D721Med (cell line): ENCODE data around the gene LAMB2.

Source experiments
- DNase-seq: peaks from one replicate; pipeline ENCODE4 v3.0.0; 2011; ENCODE audit warnings: low spot score; ENCODE audit not compliant: insufficient read length
- FAIRE-seq: peaks from 2 replicates; lab custom pipeline; 2011; peaks lifted over from hg19 to GRCh38; lab: Jason Lieb, UNC
- TF ChIP-seq, protein P1 (sequence below): IDR thresholded peaks from 2 replicates; pipeline ENCODE4 v1.5.1; 2012; ENCODE audit warnings: mild to moderate bottlenecking, control low read depth; ENCODE audit not compliant: insufficient read depth; ENCODE audit errors: missing control alignments

LAMB2 gene

GRCh38 chr3:49124991-49125670 lies 7.7 kb downstream of the LAMB2 start:
- DNase-seq = no peak
- no peak for FAIRE-seq

GRCh38 chr3:49124203-49124602 lies 8.6 kb downstream of the LAMB2 start:
- no peak for FAIRE-seq
- TF ChIP-seq, protein P1, sequence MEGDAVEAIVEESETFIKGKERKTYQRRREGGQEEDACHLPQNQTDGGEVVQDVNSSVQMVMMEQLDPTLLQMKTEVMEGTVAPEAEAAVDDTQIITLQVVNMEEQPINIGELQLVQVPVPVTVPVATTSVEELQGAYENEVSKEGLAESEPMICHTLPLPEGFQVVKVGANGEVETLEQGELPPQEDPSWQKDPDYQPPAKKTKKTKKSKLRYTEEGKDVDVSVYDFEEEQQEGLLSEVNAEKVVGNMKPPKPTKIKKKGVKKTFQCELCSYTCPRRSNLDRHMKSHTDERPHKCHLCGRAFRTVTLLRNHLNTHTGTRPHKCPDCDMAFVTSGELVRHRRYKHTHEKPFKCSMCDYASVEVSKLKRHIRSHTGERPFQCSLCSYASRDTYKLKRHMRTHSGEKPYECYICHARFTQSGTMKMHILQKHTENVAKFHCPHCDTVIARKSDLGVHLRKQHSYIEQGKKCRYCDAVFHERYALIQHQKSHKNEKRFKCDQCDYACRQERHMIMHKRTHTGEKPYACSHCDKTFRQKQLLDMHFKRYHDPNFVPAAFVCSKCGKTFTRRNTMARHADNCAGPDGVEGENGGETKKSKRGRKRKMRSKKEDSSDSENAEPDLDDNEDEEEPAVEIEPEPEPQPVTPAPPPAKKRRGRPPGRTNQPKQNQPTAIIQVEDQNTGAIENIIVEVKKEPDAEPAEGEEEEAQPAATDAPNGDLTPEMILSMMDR = no peak
- DNase-seq = no peak

More at GRCh38 chr3:49124991-49125670, 7.7 kb downstream of the LAMB2 start:
- TF ChIP-seq, protein P1 = peak; percentile 25

- no peak for FAIRE-seq
- TF ChIP-seq, protein P1 = no peak
- DNase-seq = no peak
Measured at GRCh38 chr3:49123687-49124086, 9.2 kb downstream of the LAMB2 start.

GRCh38 chr3:49122886-49123545 lies 9.8 kb downstream of the LAMB2 start:
- DNase-seq (no peak), FAIRE-seq (no peak)
- TF ChIP-seq, protein P1 = no peak

DNA sequence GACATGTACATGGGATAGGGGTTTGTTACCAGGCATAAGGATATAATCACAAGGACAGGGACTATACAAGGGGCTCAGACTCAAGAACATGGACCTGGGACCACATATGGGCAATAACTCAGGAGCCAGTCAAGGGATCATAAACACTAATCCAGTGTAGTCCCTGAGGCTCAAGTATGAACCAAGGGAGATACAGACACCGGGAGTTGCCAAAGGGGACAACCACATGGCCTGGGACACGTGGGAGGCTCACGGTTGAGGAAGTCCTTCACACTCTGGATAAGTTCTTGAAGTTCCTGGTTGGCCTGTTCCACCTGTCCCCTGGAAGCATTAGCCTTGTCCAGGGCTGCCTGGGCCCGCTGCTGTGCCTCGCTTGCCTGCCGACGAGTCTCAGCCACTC lies 10.4 kb downstream of the LAMB2 start:
- FAIRE-seq (no peak), DNase-seq (no peak)
- TF ChIP-seq, protein P1 = no peak

GRCh38 chr3:49122022-49122421 lies 10.8 kb downstream of the LAMB2 start:
- TF ChIP-seq, protein P1 = no peak
- DNase-seq (no peak), FAIRE-seq (no peak)
